Keratinocyte (primary cell): ENCODE results near the gene C14orf93. TPM values are rescaled to one million over a fixed set of nuclear protein-coding genes. Genes with fewer than 3 reads are reported as not detected.

ENCODE experiments used
- DNase-seq: peaks from one replicate; pipeline ENCODE4 v3.0.0-alpha.2; 2011; ENCODE audit warnings: low read depth, missing footprints, low spot score
- FAIRE-seq: peaks from 2 replicates; lab custom pipeline; 2011; peaks lifted over from hg19 to GRCh38; lab: Jason Lieb, UNC
- H2AFZ ChIP-seq: 2 replicates; pipeline ENCODE4 v1.6.0; 2012; ENCODE audit warnings: low read length, control low read depth, inconsistent platforms; ENCODE audit not compliant: control insufficient read depth
- H3K27ac ChIP-seq: 2 replicates; pipeline ENCODE4 v1.5.1; 2011; ENCODE audit warnings: low read length; ENCODE audit not compliant: control insufficient read depth, insufficient read depth
- H3K27me3 ChIP-seq: 3 replicates; pipeline ENCODE4 v1.6.0; 2011; ENCODE audit warnings: low read length; ENCODE audit not compliant: control insufficient read depth, insufficient read depth; ENCODE audit errors: extremely low read depth
- H3K36me3 ChIP-seq, 2 experiments: 2 replicates in 1 of 2; 3 replicates in 1 of 2; pipeline ENCODE4 v1.5.1; 2011; ENCODE audit warnings: low read length in 2 of 2, mild to moderate bottlenecking in 1 of 2; ENCODE audit not compliant: control insufficient read depth in 2 of 2, insufficient read depth in 2 of 2; ENCODE audit errors: extremely low read depth in 1 of 2
- H3K4me1 ChIP-seq: 3 replicates; pipeline ENCODE4 v1.5.1; 2011; ENCODE audit warnings: low read length; ENCODE audit not compliant: control insufficient read depth, insufficient read depth; ENCODE audit errors: extremely low read depth
- H3K4me2 ChIP-seq: 3 replicates; pipeline ENCODE4 v1.6.0; 2011; ENCODE audit warnings: low read depth, low read length; ENCODE audit not compliant: control insufficient read depth, insufficient read depth; ENCODE audit errors: extremely low read depth
- H3K4me3 ChIP-seq, 3 experiments: fragments of 200-600 bp in 1 of 3; sonication (generic) in 1 of 3; 2 replicates in 2 of 3; 3 replicates in 1 of 3; pipeline ENCODE4 v1.5.1; 2011 to 2016; ENCODE audit warnings: low read length in 3 of 3, mild to moderate bottlenecking in 3 of 3, control low read depth in 2 of 3, inconsistent platforms in 1 of 3, low read depth in 1 of 3, mixed read lengths in 1 of 3, mixed run types in 1 of 3, moderate library complexity in 1 of 3; ENCODE audit not compliant: control insufficient read depth in 2 of 3, insufficient read depth in 2 of 3; ENCODE audit errors: extremely low read depth in 1 of 3
- H3K79me2 ChIP-seq: 2 replicates; pipeline ENCODE4 v1.6.0; 2012; ENCODE audit warnings: low read length; ENCODE audit not compliant: control insufficient read depth, insufficient read depth
- H3K9ac ChIP-seq: 3 replicates; pipeline ENCODE4 v1.6.0; 2011; ENCODE audit warnings: low read length; ENCODE audit not compliant: control insufficient read depth, insufficient read depth; ENCODE audit errors: extremely low read depth
- H3K9me1 ChIP-seq: 3 replicates; pipeline ENCODE4 v1.6.0; 2011; ENCODE audit warnings: low read length; ENCODE audit not compliant: control insufficient read depth, insufficient read depth; ENCODE audit errors: extremely low read depth
- H3K9me3 ChIP-seq: 2 replicates; pipeline ENCODE4 v1.5.1; 2012; ENCODE audit warnings: low read depth, low read length; ENCODE audit not compliant: control insufficient read depth
- H4K20me1 ChIP-seq: 3 replicates; pipeline ENCODE4 v1.6.0; 2011; ENCODE audit warnings: low read length; ENCODE audit not compliant: control insufficient read depth, insufficient read depth; ENCODE audit errors: extremely low read depth
- EZH2 ChIP-seq: IDR thresholded peaks from one replicate; pipeline ENCODE4 v1.6.1; 2012; ENCODE audit warnings: inconsistent platforms, mild to moderate bottlenecking, low read length, moderate library complexity
- dilution Hi-C: fragments of 300-500 bp; cut with MboI; formaldehyde crosslinking; loops from one replicate; pipeline ENCODE4 v1.7.0; 2020; ENCODE audit warnings: low sequenced_read_pairs; ENCODE audit not compliant: extremely low pct_ligation_motif_present
- polyA plus RNA-seq, 5 experiments: library from polyadenylated mRNA; depleted of rRNA in 3 of 5; stranded (reverse) in 3 of 5; stranded (forward) in 1 of 5; unstranded in 1 of 5; fragments of >200 nt; gene quantifications; 1 replicate in 1 of 5; 2 replicates in 3 of 5; 3 replicates in 1 of 5; pipeline versions ENCODE4 v1.2.1 to v1.2.3, GENCODE V29; 2011 to 2012; ENCODE audit warnings: missing spikeins in 2 of 5, low read depth in 1 of 5, low replicate concordance in 1 of 5
- TF ChIP-seq, protein P1 (sequence below), 3 experiments: IDR thresholded peaks in 1 of 3; conservative IDR thresholded peaks in 1 of 3; optimal IDR thresholded peaks in 1 of 3; 2 replicates in 2 of 3; 3 replicates in 1 of 3; pipeline versions ENCODE3 to v1.5.1; 2011; ENCODE audit warnings: low read length in 3 of 3, mild to moderate bottlenecking in 3 of 3, moderate library complexity in 2 of 3, control low read depth in 1 of 3, inconsistent platforms in 1 of 3; ENCODE audit not compliant: insufficient read depth in 2 of 3; ENCODE audit errors: extremely low read depth in 1 of 3

C14orf93 gene
- polyA plus RNA-seq, 1 donor (not counting 4 experiments of a cell fraction or from before 2014, with no cell fraction given), result 7.7 TPM

DNA sequence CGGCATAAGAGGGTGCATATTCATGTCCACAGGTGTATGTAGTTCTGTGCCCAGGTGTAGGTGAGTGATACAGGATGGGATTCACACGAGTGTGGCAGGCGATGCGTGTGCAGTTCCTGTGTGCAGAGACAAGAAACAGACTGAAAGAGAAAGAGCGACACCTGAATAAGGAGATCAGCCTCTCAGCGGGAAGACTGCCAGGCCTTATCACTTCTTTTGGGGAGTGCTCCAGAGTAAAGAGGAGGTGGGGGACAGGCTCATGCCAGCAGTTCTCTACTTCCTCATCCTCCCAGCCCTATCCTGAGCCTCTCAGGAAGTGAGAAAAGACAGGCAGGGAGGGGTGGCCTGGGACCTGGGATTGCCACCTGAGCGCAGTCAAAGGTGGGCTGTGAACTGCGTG is 34.9 kb upstream of the C14orf93 start:
- Histone ChIP-seq H3K4me3 (no peak overlapping the region), H3K79me2 (no peaks in the 10 kb centered on the region)
- FAIRE-seq, result no peak

DNA sequence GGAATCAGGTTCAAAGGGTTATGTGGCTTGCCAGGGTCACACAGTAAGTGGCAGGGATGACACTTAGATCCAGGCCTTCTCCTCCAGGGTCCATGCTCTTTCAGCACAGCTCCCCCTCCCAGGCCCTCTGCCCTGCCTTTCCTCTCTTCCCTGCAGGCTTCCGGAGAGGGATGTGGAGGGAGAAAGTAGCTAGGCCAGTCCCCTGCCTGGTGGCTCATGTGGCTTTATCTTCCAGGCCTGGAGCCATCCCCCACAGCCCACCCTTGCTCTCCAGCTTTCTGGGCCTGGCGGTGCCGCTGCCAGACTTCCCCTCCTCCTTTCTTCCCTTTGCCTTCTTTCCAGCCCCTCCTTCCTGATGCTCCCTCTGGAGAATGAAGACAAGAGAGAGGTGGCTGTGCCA is 33.8 kb upstream of the C14orf93 start:
- Histone ChIP-seq H2AFZ (no peak overlapping the region), H3K4me3 (no peak overlapping the region), H3K4me2 (no peak overlapping the region), H3K9me1 (no peaks in the 10 kb centered on the region), H3K4me1 (no peaks in the 10 kb centered on the region), H3K9ac (no peak overlapping the region), H3K27me3 (no peaks in the 10 kb centered on the region), H3K27ac (no peak overlapping the region), H3K36me3 (no peaks in the 10 kb centered on the region), H3K79me2 (no peaks in the 10 kb centered on the region), H4K20me1 (no peaks in the 10 kb centered on the region), H3K9me3 (no peaks in the 10 kb centered on the region)
- DNase-seq (no peak), FAIRE-seq (no peak)
- TF ChIP-seq EZH2, result no peak
- TF ChIP-seq, protein P1, sequence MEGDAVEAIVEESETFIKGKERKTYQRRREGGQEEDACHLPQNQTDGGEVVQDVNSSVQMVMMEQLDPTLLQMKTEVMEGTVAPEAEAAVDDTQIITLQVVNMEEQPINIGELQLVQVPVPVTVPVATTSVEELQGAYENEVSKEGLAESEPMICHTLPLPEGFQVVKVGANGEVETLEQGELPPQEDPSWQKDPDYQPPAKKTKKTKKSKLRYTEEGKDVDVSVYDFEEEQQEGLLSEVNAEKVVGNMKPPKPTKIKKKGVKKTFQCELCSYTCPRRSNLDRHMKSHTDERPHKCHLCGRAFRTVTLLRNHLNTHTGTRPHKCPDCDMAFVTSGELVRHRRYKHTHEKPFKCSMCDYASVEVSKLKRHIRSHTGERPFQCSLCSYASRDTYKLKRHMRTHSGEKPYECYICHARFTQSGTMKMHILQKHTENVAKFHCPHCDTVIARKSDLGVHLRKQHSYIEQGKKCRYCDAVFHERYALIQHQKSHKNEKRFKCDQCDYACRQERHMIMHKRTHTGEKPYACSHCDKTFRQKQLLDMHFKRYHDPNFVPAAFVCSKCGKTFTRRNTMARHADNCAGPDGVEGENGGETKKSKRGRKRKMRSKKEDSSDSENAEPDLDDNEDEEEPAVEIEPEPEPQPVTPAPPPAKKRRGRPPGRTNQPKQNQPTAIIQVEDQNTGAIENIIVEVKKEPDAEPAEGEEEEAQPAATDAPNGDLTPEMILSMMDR (optimal IDR thresholded peaks at IDR 0.05 in 1 of 3, IDR thresholded peaks at IDR 0.05 in 1 of 3, conservative IDR thresholded peaks at IDR 0.05 in 1 of 3; ENCODE audit: extremely low read depth in 1 of 3, insufficient read depth in 2 of 3, low read length in 3 of 3), result no peak
- dilution Hi-C loops, result no loop called here

More for the DNA sequence above, 34.9 kb upstream of the C14orf93 start:
- Histone ChIP-seq H3K27ac (no peak overlapping the region), H3K9ac (no peak overlapping the region), H3K36me3 (no peaks in the 10 kb centered on the region), H3K27me3 (no peaks in the 10 kb centered on the region), H3K4me2 (no peak overlapping the region), H2AFZ (no peak overlapping the region), H3K9me3 (no peaks in the 10 kb centered on the region), H4K20me1 (no peaks in the 10 kb centered on the region), H3K9me1 (no peaks in the 10 kb centered on the region), H3K4me1 (no peaks in the 10 kb centered on the region)
- DNase-seq, result no peak
- TF ChIP-seq, protein P1 (optimal IDR thresholded peaks at IDR 0.05 in 1 of 3, IDR thresholded peaks at IDR 0.05 in 1 of 3, conservative IDR thresholded peaks at IDR 0.05 in 1 of 3; ENCODE audit: extremely low read depth in 1 of 3, insufficient read depth in 2 of 3, low read length in 3 of 3), result no peak
- no peak for TF ChIP-seq EZH2
- dilution Hi-C loops, result no loop called here
